GM19463 (cell line): Measurements from ENCODE around the gene ISG15.
"Not testable (repeated sequence)": the region's sequence is repeated elsewhere in the genome, so short reads cannot be mapped to it uniquely, and the experiment has no call there.

Experiments
- ATAC-seq: cut with Tn5 transposase; IDR thresholded peaks from one replicate; pipeline ENCODE4 v1.9.1; 2021; ENCODE audit warnings: mild to moderate bottlenecking, moderate library complexity; ENCODE audit not compliant: unreplicated experiment

The ISG15 gene

GRCh38 chr1:993379-993995 lies 19.8 kb upstream of the ISG15 start:
- no peak for ATAC-seq

- ATAC-seq = not testable (repeated sequence)
These were observed 18.8 kb upstream of the ISG15 start for GRCh38 chr1:994546-994945.

DNA sequence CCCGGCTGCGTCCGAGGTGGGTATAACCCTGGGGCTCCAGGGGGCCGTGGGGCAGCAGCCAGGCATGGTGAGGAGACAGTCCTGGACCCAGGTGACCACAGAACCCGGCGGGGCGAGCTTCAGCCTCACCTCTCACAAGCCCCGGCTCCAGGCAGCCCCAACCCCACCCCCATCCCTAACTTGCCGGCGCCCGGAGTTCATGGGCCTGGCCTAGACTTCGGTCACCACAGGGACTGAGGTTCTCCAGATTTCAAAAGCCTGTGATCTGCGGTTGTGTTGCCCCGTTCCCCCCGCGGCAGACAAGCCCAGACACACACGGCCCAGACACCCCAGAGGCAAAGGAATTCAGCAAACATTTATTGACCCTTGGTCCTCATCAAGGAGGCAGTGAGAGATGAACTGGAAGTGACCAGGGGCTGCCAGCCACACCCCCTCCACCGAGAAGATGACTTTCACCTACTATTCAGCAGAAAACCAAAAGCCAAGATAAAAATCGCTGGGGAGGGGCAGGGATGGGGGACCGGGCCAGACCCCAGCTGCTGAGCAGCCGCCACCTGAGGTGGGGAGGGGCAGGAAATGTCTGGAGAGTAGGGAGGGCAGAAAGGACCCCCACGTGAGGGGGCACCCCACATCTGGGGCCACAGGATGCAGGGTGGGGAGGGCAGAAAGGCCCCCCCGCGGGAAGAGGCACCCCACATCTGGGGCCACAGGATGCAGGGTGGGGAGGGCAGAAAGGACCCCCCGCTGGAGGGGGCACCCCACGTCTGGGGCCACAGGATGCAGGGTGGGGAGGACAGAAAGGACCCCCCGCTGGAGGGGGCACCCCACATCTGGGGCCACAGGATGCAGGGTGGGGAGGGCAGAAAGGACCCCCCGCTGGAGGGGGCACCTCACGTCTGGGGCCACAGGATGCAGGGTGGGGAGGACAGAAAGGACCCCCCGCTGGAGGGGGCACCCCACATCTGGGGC lies 17.3 kb upstream of the ISG15 start:
- ATAC-seq = no peak

DNA sequence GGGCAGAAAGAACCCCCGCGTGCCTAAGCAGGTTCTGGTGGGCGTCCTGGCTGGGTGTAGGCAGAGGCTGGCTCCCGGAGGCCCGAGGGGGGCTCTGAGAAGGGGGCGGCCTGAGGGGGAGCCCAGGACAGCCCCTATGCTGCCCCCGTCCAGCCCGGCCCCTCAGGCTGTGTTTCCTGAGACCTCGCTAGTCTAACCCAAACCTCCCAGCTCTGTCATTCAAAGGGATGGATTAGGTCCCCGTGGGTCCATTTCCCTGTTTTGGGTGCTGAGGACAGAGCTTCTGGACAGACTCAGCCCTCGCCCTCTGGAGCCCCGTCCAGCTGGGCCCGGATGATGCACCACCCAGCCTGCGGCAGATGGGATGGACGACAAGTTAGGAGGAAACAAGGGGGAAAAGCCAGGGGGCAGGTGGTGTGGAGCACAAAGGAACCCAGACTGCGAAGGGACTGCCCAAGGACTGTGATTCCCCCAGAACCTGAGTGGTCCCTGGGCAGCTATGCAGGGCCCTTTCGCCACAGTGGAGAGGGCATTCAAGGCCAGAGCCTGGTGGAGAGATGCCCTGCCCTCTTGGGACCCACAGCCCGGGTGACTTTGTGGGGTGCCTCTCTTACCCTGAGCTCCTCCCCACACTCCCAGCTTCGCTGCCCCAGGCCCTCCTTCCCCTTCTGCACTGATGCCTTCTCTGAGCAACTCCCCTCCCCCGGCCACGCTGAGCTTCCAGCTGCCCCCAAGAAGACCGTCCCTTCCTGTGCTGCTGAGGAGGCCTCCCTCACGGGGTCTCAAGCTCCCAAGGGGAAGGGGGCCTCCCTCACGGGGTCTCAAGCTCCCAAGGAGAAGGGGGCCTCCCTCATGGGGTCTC lies 16.2 kb upstream of the ISG15 start:
- ATAC-seq = no peak

GRCh38 chr1:997713-997992 lies 15.6 kb upstream of the ISG15 start:
- ATAC-seq = no peak

GRCh38 chr1:997993-998744 lies 15.1 kb upstream of the ISG15 start:
- ATAC-seq = no peak

GRCh38 chr1:998745-998994 lies 14.6 kb upstream of the ISG15 start:
- no peak for ATAC-seq

- ATAC-seq = no peak
These were observed 14.1 kb upstream of the ISG15 start for GRCh38 chr1:998995-999724.

- no peak for ATAC-seq
These were observed 13.5 kb upstream of the ISG15 start, which contains the start of gene HES4 for GRCh38 chr1:999725-1000356. Gene HES4, minus strand, starts transcription at chr1:1000097. Its CDS starts 124 bp downstream, at chr1:999973.

GRCh38 chr1:1000357-1001056 lies 12.8 kb upstream of the ISG15 start:
- no peak for ATAC-seq

DNA sequence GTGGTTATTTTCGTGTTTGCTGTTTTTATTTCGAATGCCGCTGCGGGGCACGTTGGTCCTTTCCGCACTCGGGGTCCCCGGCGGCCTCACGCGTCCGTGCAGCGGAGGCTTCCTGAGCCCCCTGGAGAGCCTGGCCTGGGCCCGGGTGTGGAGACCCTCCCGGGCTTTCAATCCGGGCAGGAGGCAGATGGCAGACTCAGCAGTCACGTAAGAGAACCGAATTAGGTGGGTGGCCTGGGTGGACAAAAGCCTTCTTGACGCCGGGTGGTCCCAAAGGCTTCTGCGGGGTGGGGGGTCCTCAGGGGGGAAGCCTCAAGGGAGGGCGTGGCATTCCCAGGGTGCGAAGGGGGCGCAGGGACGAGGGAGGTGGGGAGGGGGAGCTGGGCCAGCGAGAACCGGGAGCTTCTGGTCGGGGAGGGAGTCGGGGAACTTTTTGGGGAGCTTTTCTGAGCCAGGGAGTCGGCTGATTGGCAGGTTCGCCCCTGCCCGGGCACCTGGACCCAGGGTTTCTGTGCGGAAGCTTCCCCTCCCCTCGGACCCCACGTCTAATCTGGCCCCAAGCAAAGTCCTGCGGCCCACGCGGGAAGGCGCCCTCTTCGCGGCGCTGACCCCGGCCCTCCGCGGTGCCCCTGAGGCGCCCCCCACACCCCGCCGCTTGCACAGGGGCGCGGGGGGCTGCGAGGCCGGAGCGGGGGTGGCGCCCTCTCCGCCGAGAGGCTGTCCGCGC lies 12.1 kb upstream of the ISG15 start:
- no peak for ATAC-seq

DNA sequence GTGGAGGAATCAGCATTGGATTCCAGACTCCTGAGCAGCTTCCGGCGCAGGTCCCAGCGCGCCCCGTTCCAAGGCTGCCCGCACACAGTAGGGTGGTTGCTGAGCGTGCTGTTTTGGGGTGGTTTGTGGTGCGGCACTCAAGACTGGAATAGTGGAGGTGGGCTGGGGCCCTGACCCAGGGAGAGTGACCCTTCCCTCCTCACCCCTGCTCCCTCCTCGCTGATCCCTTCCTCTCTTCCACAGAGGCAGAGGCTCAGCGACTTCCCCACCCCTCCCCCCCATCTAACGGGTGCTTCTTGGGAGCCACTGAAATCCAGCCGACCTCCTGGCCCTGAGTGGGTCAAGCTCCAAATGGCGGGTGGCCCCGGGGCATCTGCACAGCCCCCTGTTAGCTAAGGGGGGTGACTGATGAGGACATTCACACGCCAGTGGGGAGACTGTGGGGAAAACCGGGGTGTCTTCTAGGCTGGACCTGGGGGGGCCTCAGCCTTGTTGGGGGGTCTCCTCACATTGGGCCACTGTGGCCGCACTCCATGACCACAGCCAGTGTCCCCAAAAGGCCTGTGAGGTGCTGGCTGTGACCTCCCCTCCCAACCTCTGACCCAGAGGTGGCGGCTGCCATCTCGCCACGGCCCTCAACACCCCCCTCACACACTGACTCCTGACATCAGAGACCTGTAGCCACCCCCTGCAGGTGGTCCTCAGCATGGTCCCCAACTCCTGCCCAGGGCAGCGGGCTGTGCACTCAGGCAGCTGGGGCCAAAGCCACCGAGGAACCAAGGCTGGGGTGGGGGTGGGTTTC lies 9.5 kb upstream of the ISG15 start:
- ATAC-seq = no peak

- ATAC-seq = no peak
These were observed 8.9 kb upstream of the ISG15 start for GRCh38 chr1:1004420-1004779.

DNA sequence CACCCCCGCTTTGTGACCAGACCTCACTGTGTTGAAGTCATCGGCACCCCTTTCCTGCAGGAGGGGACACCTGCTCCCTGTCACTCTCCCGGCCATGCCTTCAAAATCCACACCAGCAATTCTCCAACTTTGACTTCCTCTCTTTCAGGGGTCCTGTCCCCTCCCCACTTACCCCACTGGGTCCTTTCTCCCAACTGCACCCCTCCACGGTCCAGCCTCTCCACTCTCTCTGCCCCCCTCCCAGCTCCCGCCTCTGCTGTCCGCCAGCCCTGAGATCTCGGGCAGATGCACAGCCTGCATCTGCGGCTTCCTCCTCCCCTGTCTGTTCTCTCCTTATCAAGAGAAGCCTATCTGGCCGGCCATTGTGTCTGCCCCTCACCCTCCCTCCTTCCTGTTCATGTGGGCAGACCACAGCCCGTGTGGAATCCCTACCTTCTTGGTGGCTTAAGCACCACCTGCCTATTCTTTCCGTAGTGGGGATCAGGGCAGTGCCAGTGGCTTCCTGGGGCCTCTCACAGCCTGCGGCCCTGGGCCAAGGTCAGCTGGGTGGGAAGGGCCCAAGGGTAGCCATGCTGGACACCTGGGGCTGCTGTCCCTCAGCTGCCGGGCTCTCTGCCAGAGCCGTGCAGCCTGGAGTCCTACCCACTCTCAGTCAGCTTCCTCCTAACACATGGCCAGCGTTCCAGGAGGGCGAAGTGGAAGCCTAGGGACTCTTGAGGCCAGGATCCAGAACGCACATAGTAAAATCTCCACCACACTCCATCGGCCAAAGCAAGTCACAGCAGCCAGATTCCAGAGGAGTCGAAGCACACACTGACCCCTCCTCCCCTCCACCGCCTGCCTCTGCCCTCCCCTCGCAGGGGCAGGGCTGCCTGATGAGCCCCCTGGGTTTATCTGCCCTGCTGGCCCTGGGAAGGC lies 8.3 kb upstream of the ISG15 start:
- no peak for ATAC-seq

- no peak for ATAC-seq
These were observed 7.5 kb upstream of the ISG15 start for GRCh38 chr1:1005774-1006304.

GRCh38 chr1:1006305-1007159 lies 6.8 kb upstream of the ISG15 start:
- ATAC-seq = no peak
